GM23248 (cell line): Measurements from ENCODE around the gene HUWE1.

Experiments used
- EZH2 ChIP-seq: fragments of 200-600 bp; sonication (generic); IDR thresholded peaks from 2 replicates; pipeline ENCODE4 v1.6.1; 2018; ENCODE audit warnings: antibody characterized with exemption, mild to moderate bottlenecking; ENCODE audit not compliant: insufficient read depth, poor library complexity, severe bottlenecking
- EZH2phosphoT487 ChIP-seq: fragments of 200-600 bp; sonication (generic); IDR thresholded peaks from 2 replicates; pipeline ENCODE4 v1.6.1; 2018; ENCODE audit warnings: antibody characterized with exemption, moderate library complexity, mild to moderate bottlenecking, low read depth; ENCODE audit not compliant: insufficient read depth

- TF ChIP-seq EZH2phosphoT487 (no peak), EZH2 (no peak)
These were observed at the start of gene HUWE1 for GRCh38 chrX:53686151-53686885.
